Measurements from ENCODE around the gene PAX3.

PAX3 gene

DNA sequence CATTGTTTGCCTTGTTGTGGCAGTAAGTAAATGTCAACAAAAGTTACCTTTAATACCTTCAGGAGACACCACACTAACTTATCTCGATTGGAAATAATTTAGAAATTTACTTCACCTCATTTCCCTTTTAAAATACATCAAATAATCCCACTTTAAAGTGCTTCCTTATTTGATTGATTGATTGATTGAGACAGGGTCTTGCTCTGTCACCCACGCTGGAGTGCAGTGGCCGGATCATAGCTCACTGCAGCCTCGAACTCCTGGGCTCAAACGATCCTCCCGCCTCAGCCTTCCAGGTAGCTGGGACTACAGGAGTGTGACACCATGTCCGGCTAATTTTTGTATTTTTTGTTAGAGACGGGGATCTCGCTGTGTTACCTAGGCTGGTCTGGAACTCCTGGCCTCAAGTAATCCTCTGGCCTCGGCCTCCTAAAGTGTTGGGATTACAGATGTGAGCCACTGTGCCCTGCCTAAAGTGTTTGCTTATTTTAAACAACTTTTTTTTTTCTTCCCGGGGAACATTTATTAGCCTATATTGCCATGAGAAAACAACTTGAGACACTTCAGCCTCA lies 12.0 kb upstream of the PAX3 start:
- no peak for DNase-seq (ENCODE audit: low read depth)

DNA sequence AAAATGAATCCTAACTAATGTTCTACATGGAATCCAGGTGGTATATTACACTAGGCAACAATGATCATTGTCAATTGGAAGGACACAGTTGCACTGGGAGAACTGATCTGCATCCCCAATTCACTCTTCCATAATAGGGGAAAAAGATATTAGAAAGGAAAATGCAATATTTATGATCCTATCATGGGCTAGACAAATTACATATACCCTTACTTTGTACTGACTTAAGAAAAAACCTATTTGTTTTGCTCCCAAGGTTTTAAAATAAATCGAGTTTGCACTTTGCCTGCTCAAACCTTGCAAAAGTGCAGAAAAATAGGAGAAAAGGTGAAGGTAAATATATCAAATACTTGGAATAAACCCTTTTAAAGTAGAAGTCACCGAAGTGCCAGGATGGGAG lies 11.0 kb upstream of the PAX3 start:
- no peak for DNase-seq (ENCODE audit: low read depth)

DNA sequence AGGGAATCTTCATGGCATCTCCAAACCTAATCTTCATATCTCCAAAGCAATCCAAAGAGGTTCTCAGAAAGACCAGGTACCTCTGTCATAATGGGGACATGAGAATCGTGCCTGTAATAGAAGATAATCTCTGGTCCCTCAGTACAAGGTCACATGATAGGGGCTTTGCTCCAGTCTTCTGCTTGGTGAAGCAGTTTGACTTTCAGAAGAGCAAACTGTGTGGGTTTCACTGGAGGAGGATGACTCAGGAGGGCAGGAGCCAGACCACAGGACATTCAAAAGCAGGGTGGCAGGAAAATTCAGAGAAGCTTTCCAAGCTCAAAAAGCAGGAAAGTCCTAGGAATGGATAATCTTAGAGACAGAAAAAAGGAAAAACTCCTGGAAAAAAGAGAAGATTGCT lies 10.6 kb upstream of the PAX3 start:
- no peak for DNase-seq (ENCODE audit: low read depth)

DNA sequence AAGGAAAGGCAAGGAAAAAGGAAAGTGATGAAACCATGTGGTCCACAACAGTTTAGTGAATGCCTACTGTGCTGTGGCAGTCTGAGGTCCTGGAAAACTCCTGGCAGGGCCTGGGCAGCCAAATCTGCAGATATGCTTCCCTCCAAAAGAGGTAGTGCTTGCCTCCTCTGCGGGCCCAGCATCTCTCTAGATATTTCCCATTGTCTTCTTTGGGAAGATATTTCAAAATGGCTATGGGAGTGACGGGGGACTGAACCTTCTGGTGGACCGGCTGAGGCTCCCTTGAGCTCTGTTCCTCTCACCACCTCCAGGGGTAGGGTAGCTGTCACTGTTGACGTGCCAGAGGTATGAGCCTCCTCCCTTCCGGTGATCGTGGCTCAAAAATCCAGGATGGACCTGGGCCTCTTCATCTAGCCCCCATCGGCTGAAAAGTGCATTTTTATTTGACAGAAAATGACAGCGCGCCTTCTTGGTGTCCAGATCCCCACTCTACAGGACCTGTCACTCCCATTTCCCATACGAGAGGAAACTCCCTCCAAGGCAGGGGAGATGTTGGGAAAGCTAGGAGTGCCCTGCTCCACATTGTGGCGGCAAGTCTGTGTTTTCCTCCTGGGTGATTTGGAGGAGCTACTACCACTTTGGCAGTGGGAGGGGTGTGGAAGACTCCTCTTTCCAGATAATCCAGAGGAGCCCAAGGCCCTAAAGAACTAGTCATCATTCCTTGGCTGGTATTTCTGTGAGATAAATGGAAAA lies 9.4 kb upstream of the PAX3 start:
- no peak for DNase-seq (ENCODE audit: low read depth)

DNA sequence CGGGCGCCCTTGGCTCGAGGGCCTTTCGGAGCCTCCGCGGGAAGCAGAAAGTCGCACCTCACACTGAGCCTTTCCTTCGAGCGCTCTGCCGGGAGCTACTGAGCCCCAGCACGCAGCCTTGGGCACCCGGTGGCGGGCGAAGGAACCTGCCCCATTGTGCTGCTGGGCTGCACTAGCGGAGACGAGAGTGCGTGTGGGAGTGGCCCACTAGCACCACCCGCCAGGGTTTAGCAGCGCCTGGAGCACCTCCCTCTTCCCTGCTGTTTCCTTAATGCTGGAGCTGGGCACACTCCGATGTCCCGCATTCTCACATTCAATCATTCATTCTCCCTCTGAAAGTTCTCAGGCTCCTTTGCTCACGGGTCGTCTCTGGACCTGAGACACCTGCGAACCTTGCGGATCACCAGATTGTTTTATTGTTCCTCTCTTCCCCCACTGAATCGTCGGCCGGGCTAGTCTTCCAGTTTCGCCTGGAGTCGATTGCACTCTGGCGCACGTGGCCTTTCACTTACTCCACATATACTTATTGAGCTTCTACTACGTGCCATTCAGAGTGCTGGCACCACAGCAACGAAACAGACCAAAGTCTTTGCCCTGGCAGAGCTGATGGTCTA lies 8.5 kb upstream of the PAX3 start:
- DNase-seq (ENCODE audit: low read depth): no peak

DNA sequence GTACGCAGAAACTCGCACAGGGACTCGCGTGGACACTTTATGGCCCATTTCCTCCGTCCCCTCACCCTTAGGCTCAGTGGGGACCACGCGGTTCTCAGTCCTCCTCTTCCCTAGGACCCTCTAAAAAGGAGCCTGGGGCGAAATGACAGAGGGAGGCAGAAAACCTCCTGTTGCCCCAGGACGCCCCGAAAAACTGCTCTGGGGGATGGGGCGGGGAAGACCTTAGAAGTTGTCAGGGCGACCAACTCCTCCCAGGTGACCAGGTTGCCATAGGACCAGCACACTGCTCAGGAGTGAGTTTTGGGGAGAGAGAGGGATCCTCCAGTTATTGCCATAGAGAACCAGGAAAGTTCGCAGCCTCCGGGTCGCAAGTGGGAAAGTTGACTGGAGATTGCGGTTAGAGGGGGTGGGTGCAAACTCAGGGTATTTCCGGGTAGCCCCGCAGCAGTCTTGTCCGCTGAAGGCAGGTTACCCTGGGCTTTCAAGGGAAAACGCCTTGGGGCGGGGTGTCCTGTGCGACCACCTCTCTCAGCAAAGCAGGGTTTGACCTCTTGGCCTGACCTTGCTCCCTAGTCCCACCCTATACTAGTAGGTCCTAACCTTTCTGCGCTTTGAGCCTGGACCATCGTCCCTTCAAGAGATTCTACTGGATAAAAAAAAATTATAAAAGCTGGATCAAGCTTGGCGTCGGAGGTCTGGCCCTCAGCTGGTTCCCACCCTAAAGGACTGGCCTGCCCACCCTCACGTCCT lies 7.8 kb upstream of the PAX3 start:
- DNase-seq (ENCODE audit: low read depth): no peak

DNA sequence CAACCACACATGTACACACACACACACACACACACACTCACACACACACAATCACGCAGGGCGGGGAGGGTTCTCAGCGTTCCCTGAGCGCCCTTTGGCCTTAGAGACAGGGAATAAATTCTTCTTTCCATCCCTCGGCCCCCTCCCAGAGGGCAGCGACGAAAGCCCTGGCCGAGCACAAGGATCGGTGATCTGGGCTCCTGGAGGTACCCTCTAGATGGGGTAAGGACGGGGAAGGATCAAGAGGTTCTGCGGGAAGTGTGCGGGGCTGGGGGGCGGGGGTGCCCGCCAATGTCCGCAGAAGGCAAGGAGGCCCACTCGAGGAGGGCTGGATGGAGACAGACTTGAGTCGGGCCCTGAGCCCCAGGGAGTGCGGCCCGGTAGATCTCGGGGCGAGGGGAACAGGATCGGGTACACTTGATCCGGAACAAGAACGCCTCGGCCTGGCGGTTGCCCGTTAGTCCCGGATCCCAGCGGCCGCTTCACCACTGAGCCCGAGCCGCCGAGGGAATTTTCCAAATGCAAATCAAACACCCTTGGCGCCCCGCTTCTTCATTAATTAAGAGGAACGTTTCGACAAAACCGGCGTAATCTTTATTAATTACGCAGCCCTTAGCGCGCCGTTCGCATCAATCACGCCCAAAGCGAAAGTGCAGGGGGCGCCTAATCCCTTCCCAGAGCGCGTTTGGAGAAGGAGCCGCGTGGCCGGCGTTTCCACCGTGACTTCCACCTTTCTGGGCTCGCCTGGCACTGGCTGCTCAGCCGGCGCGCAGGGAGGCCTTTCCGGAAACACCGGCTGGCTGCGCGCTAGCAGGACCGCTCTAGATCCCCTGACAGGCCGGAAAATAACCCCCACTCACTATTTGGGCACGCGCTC lies 7.0 kb upstream of the PAX3 start:
- no peak for DNase-seq (ENCODE audit: low read depth)

DNA sequence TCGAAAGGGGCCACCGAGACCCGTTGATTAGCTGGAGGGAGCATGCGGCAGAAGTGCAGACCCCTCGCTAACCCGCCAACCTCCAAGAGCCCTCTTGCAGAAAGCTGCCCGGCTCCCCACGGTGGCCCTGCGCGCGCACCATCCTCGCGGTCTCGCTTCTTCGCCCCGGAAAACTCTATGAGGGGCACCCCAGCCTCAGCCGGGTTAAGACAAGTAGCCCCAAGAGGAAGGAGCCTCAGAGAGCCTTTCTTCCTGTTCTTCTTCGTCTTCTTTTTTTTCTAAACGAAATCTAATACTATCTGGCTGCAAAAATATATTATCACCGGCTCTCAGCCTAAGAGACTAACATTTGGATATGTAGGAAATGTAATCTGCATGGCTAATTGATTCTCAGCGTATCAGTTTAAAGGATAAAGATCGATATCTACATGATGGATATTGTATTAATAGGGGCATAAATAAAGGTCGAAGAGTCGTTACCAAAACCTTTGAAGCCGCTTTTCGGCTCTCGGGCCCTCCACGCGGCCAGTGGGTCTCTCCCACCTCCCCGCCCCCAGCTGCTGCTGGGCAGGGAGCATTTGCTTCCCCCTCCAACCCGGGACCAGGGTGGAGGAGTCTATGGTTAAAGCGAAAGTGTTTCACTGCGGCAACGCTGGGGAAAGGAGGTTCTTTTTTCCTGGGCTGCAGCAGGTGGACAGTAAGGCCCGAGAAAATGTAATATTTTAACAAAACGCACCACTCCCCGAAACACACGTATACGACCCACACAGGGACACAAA lies 6.1 kb upstream of the PAX3 start:
- no peak for DNase-seq (ENCODE audit: low read depth)

DNA sequence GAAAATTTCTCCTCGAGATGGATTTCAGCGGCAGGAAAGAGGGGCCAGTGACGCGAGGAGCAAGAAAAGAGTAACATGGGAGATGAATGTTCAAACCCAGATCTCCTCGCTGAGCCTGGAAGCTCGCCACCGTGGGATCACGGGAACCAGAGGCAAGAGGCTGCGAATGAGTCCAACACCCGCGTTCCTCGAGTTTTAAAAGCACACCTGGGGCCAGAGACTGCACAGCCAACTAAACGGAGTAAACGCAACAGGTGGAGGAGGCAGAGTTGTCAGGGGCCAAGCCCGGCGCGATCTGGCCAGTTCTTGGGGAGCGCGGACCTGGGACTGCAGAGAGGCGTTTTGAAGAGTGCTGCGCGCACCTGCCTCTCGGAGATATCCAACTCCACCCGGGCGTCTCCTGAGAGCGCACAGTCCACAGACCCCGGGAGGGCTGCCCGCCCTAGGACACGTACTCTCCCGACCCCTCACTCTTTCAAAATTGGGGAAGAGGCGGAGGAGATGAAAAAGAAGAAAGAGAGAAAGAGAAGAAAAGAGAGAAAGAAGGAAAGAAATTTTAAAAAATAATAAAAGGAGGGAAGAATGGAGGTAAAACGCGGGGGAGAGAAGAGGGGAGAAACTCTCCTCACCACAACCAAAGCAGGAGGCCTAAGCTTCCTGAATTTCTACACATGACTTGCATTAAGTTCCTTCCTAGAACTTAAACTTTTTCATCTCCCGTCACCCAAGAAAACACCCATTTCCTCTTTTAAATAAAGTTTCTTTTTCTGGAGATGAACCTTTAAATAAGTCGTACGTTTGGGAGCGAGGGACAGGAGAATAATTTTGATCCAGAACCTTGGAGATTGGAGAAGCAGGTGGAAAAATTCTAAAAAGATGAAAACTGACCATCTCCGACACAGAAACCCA lies 5.3 kb upstream of the PAX3 start:
- DNase-seq (ENCODE audit: low read depth): no peak

DNA sequence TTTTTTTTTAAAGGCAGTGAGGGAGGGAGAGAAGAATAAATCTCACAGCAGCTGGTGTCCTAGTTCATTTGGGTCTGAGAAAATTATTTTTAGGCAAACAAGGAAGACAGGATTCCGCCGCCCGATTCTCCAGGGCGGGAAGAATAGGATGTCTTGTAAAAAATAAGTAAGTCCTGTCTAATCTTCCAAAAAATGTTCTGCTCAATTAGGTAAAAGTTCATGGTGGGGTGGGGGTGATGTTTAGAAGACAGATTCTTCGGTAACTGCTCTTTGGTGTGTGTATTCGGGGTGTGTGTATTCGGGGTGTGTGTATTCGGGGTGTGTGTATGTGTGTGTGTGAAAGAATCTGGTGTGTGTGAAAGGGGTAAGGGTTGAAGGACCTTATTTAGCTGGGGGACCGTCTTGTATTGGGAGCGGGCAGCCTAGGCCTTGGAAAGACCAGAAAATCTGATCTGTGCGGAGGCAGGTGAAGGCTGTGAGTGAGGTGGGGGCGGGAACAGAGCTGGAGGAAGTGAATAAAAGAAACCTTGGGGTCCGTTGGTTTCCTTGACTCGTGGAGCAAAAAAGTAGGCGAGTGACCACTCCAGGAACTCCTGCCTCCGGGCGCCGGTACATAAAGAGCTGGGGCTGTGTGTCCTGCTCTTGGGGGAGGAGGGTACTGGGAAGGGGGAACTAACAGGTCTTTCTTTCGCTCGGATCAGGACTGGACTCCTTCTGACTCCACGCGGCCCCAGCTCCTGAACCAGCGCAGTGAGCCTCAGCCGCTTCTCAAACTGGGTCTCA lies 4.4 kb upstream of the PAX3 start:
- DNase-seq (ENCODE audit: low read depth): no peak

DNA sequence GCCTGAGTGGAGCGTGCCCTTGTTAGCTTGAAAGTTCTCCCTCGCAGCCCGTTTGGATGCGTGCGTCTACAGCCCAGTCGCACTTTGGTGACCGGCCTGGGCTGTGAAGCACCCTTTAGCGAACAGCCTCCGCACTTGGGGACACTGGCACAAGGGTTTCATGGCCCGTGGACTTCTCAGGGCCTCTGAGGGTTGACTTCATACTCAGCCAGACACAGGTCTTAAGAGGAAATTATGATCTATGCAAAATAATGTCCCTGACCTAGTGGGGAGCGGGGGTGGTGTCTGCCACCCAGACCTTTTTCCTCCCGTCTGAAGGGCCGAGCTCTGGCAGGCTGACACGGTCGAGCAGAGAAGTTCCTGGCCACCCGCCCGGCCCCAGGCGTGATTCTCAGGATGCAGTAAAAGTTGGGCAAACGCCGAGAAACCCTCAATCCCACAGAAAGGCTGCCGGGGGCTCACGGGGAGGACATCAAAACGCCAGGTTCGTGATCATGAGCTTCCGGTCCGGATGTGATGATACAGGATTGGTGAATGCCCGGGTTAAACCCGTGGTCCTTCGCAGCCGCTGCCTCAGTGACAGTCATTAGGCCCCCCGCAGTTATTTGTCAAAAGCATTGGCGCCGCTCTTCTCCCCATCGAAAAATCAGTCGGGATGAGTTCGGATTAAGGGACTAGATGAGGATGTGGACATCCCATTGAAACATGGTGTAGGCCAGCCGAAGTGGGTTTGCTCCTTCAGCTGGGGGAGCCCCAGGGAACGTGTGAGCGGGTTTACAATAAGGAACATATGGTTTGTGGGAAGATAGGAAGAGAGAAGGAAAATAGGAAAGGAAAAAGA lies 3.6 kb upstream of the PAX3 start:
- DNase-seq (ENCODE audit: low read depth): no peak

DNA sequence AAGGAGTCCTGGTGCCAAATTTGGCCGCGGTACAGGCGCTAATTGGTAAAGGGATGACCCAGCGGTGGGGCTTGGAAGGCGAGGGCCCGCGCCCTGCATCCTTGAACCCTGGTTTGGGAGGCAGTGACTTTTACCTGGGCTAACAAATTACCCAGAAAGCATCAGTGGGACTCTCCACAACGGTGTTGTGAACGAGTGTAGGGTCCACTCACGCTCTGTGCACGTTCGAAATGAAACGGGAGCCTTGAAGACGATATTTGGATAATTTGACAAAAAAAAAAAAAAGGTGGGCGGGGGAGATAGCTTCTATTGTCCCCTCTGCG lies 3.0 kb upstream of the PAX3 start:
- DNase-seq (ENCODE audit: low read depth): no peak

DNA sequence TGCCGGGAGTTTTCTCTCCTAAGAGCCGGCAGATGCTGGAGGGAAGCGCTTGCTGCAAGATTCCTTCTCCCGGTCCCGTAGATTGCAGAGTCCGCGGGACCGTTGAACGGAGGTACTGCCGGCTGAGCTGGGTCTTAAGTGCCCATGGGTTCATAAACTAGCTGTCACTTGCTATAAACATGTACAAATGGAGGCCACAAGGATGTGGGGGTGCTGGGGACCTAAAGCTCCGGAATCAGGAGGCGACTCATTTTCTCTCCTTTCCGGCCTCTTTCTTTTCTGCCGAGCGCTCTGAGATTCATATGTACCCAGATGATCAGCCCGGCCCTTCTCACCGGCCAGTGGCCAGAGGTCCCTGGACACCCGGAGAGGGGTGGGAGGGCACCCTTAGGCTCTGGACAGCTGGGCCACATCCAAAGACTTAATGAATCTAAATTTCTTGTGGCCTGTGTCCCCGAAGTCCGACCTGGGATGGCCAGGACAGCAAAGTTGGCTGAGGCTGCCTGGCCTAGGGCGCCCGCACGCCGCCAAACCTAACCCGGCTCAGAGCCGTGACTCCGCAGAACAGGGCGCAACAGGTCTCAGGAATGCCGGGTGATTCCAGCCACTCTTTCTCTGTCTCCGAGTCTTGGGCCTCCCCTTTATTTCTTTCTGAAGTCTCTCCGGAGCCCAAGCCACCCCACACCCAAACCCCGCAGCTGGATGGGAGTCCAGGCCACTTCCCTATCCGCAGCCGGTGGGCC lies 2.4 kb upstream of the PAX3 start:
- DNase-seq (ENCODE audit: low read depth): no peak

DNA sequence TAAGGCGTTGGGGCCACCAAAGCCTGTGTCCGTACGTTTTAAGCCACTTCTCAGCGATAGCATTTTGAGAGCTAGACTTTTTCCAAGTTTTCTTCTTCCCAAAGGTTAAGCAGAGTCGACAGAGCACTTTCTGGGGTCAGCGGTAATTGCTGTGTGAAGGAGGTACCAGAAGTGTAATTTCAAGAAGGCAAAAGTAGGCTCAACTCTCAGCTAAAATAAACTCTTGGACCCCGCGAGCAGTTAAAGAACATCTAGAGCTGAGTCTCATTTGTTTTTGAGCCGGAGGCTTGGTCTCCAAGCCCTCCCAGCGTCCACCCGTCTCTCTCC lies 1.9 kb upstream of the PAX3 start:
- no peak for DNase-seq (ENCODE audit: low read depth)

DNA sequence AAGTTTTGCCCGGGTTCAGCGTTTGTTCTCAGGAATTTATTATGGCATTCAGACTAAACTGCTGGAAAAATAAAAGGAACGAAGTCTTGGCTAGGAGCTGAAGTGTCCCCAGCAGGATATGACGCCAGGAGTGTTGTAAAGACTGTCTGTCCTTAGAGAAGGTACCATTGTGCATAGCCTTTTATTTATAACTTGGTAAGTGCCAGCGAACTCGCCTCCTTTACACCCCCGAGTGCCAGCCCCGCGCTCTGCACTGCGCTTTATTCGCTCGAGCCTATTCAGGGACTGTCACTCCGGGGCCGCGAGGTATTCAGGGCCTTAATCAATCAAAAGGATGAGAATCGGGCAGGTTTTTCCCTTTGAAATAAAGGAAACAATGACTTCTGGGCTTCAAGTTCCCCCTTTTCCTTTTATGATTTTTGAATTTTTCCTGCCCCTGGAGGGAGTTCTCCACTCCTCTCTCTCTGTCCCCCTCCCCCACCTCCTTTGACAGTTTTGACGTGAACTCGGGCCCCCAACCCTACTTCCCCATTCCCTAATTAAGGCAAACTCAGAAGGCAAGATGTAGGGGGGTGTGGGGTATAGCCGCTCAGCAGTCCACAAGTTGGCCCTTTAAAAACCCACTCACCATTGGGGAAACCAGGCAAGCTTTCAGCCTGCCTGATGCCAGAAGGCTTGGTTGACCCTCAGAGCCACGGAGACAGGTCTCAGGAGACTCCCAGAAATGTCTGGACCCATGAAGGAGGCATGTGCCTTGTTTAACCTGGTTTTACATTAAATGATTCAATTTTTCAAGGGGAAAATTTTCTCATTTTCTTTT lies 1.3 kb upstream of the PAX3 start:
- no peak for DNase-seq (ENCODE audit: low read depth)

DNA sequence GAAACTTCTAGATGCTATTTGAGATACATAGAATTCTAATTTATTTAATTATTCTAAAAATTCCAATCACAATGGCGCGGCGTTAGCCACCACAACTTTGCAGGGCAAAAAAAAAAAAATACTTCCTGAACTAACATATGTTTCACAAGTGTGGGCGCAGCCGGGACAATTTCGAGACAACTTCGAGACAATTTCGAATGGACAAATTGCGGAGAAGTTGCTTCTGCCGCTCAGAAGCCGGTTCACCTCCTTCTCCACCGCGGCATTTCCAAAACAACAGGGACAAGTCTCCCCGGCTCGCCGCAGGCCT lies 842 bp downstream of the PAX3 start:
- no peak for DNase-seq (ENCODE audit: low read depth)

DNA sequence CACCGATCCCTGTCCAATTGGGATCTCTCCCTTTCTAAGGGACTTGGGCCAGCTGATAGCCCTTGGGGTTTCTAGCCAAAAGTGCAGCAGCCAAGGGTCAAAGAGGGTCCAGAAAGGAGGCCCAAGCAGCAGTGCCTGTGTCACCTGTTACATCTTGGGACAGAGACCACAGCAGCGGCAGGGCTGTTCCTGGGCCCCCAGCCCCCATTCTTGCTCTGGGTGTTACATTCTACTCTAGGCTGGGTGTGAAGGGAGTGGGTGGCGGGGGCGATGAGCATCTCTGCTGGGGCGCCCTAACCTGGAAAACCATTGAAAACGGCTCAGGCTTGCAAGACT lies 1.2 kb downstream of the PAX3 start:
- no peak for DNase-seq (ENCODE audit: low read depth)

All from GM04504 (cell line).